NCI-H2107 treated with DMSO at 0.1 percent for 48 hours (cell line): ENCODE results near the gene ITPRIP.

Experiments
- DNase-seq: peaks from one replicate; lab custom pipeline; 2025; ENCODE audit not compliant: unreplicated experiment; lab: John Stamatoyannopoulos, UW

ITPRIP gene

GRCh38 chr10:104309980-104310978 is 28.0 kb downstream of the ITPRIP start:
- no peak for DNase-seq

DNA sequence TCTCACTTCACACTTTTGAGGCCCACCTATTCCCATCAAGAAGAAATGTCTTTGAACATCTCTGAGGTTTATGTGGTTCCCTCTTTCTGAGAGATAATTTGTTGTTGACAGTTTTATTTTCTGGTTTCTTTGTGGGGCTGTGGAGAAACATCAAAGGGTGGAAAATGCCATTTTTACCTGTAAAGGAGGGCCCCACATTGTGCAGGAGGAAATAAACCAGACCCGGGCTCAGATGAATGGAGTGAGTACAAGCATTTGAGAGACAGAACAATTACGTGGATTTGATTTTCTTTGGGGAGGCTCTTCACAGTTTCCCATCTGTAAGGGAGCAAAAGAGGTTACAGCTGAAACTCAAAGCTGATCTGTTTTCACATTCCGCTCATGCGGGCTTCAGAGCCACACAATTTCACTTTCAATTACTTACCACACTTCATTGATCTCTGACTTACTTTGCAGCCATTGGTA is 29.8 kb downstream of the ITPRIP start:
- DNase-seq = no peak

DNA sequence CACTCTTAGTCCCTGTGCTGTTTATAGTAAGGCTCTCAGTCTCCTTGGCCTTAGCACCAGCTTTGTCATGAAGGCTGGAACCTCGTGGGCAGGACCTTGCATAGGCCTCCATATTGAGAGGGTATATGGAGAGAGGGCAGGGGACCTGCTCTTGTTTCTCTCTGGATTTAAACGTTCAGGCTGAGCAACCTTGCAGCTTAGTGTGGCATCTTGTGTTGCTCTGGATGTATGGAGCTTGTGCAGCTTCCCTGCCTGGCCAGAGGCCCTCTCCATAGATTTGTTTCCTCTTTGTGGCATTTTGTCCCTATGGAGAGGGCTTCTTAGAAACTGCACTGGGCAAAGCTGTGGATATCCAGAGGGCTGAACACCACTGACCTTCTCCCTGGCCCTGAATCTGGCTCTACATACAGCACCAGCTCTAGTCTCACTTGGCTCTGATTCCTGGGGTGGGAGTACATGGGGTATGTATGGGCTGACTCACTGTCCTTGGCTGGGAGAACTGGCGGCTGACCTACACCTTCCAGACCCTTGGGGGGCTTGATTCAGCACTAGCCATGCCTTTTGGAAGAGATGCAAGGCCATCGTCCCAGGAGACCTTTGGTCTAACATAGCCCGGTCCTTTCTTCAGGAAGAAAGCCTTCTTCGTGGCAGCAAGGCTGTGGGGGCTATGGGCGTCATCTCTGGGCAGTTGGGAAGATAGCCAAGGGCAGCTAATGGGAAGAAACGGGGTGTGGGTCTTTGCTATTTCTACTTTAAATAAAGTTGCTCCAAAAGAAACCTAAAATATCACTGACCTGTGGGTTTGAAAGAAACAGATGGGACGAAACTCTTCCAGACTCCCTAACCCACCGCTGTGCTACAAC is 30.5 kb downstream of the ITPRIP start:
- DNase-seq = no peak

- no peak for DNase-seq
These were observed 31.4 kb downstream of the ITPRIP start for GRCh38 chr10:104306897-104307296.

GRCh38 chr10:104304927-104305326 is 33.3 kb downstream of the ITPRIP start:
- no peak for DNase-seq

DNA sequence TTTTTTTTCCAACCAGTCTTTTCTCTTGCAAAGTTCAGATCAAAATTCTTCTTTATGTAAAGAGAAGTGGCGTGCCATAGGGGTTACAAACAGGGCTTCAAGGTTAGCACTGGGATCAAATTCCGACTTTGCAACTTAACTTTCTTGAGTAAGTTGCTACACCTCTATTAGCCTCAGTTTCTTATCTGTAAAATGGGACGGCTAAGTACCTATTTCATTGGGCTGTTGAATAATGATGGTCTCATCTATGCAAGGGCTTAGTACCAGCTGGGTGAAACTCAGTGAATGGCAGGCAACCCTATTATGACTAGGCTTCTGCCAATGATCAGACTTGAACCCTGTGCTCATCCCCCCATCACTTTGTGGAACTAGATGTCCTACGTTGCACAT is 33.9 kb downstream of the ITPRIP start:
- DNase-seq = no peak

DNA sequence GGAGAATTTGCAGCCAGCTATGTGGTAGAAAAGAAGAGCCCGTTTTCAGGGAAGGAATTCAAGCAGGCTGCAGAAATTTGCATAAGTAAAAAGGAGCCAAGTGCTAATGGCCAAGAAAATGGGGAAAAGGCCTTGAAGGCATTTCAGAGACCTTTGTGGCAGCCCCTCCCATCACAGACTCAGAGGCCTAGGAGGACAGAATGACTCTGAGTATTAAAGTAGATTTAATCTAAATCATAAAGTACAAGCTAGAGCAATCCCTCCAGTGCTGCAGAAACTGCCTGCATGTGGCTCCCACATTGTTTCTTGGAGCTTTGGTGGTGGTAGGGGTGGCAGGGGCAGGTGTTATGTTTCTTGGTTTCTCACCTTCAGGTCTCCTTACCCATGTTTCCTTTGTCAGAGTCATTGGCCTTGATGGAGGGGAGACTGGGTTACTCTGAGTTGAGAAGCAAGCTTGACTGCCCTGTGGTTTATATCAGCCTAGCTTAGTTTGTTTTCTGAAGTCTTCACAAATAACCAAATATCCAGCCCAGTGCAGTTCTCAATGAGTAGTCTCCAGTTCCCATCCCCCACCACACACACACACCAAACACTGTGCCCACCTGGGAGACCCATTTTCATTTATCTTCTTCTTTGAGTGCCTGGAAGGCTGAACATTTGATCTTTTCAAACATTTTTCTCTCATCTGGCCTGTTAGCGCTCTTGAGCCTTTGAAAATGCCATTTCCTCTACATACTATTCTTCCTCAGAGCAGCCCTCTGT is 34.5 kb downstream of the ITPRIP start:
- no peak for DNase-seq

GRCh38 chr10:104301907-104302690 is 36.2 kb downstream of the ITPRIP start:
- DNase-seq = no peak

- peak; percentile 3 for DNase-seq
These were observed 37.5 kb downstream of the ITPRIP start for GRCh38 chr10:104300736-104301292.

DNA sequence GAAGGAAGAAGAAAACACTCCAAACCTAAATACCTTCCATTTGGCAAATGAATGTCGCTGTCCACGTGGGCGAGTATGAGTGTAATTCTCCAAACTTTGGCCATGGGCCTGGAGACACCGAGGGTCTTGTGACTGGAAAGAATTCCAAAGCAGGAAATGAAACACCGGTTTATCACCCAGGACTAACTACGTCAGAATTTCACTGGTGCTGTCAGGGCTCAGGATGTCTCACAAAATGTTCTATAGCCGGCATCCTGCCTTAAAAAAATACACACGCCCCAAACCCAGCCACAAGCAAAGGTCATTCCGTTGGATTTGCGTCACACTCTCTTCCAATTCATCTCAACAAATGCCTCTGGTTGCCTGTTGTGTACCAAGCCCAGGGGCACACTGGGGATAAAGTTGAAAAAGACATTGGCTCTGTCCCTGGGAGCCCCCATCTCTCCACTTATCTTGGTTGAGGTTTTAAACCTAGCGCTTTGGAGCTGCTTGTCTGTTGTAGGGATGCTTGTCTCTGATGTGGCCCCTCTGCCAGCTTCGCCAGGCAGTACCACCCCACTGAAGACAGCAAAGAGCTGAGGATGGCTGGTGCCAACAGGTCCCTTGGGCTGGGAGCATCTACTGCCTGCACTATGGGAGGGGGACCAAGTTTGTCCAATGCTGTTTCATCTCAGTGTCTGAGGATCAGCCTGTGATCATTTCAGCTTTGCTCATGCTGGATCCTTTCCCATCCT is 38.1 kb downstream of the ITPRIP start:
- no peak for DNase-seq

DNA sequence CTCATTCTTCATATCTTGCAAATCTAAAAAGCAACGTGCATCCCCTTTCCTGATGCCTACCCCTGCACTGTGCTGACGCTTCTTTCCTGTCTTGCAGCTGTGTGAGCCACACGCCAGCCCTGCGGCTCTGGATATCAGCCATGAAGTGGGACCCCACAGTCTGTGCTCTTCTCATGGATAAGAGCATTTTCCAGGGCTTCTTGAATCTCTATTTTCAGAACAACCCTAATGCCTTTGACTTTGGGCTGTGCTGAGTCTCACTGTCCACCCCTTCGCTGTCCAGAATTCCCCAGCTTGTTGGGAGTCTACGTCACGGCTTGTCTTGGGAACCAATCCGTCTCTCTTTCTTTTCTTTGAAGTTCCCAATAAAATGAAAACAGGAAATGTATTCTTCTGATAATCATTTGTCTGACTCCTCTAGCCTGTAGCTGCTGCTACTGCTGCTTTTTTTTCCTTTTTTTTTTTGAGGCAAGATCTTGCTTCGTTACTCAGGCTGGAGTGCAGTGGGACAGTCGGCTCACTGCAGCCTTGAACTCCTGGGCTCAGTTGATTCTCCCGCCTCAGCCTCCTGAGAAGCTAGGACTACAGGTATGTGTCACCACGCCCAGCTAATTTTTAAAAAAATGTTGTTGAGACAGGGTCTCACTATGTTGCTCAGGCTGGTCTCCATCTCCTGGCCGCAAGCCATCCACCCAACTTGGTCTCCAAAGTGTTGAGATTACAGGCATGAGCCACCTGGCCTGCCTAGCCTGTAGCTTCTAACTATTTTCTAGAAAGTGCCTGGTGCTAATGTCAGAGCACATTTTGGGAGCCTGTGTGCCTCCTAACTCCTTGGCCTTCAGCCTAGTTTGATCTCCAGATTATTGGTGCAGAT is 39.0 kb downstream of the ITPRIP start:
- DNase-seq = no peak

GRCh38 chr10:104297697-104298660 is 40.3 kb downstream of the ITPRIP start:
- no peak for DNase-seq

GRCh38 chr10:104296687-104297436 is 41.4 kb downstream of the ITPRIP start:
- no peak for DNase-seq

GRCh38 chr10:104293781-104294321 is 44.4 kb downstream of the ITPRIP start:
- no peak for DNase-seq

GRCh38 chr10:104293011-104293410 is 45.3 kb downstream of the ITPRIP start:
- DNase-seq = no peak

DNA sequence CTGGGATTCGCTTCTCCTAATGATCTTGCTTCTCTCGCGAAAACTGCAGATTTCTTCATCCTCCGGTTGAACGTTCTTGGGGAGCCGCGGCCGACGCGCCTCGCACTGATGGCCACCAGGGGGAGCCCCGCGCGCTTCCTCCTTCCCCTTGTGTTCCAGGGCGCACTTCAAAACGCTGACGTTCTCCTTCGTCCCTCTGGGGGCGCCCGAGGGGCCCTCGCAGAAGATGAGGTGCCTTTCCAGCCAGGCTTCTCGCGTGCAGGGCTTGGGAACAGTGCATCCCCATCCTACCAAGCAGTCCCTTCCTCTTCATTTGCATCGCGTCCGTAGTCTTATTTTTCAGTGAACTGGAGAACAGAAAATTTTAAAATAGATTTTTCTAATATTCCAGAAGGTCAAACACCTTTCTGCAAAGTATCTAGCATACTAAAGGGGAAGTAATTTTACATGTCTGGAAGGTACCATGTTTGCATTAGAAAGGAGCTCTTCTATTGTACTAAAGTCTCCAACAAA is 46.8 kb downstream of the ITPRIP start:
- DNase-seq = peak; percentile 31
